Lung microvascular endothelial cell (primary cell): ENCODE data around the gene SLC66A2. TPM values are rescaled to one million over a fixed set of nuclear protein-coding genes. Genes with fewer than 3 reads are reported as not detected.
"Not testable (repeated sequence)": the region's sequence is repeated elsewhere in the genome, so short reads cannot be mapped to it uniquely, and the experiment has no call there.

ENCODE experiments used
- DNase-seq, 2 donors: peaks; one replicate each; pipeline versions ENCODE4 v3.0.0 to v3.0.0-alpha.2; 2010; ENCODE audit warnings: low read depth in 2 of 2
- total RNA-seq: library from RNA; depleted of rRNA; stranded (reverse); fragments of >200 nt; gene quantifications from 2 replicates; pipeline ENCODE4 v1.2.1, GENCODE V29; 2014

SLC66A2 gene
- total RNA-seq, 1 donor from 2014 or later, result 33.1 TPM

DNA sequence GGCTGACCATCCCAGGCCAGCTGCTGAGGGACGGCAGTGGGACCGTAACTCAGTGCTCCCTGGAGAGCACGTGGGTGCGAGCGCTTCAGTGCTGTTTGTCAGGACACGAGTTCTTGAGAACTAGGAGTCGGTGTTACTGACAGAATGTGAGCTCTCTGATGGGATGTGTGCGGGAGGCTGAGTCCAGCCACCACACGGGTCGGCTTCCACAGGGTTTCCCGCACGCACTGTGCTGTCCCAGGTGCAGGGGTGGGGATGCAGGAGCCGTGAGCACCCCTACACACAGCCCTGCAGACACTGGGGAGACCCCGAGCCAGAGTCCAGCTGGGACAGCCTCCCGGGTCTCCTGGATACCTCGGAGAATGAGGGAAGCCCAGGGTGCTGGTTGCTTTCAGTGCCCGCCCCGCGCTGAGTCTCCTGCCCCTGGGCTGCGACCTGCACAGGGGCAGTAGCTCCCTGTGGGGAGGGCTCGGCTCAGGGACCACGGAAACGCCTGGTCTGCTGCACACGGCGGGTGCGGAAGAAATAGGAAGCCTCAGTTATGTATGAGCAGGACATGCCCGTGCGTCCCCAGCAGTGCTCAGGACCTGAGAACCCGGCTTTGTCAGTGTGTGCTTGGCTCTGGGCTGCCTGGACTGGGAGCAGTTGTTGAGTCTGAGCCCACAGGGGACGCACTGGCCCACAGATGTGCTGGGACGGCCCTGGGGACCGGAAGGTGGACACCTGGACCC is 82.5 kb downstream of the SLC66A2 start:
- no peak for DNase-seq

DNA sequence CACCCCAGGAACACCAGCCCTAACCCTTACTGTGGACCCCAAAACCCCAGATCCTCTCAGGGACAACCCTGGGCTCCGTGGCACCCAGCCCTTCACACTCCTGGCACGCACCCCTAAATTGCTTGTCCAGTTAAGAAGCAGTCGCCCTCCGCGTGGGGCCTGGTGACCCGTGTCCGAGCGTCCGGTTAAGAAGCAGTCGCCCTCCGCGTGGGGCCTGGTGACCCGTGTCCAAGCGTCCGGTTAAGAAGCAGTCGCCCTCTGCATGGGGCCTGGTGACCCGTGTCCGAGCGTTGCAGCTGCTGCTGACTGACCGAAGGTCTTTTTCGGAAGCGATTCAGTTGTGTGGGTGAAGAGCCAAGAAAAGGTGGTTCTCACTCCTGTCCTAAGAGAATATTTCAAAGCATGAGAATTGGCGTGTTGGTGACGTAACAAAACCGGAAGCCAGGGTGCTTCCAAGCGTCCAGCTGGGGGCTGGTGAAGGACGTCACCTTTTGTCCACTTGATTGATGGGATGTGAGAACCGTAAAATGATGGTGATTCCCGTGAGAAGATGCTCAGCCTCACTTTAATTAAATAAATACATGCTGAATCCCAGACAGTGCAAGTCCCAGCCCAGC is 83.2 kb downstream of the SLC66A2 start:
- DNase-seq, result no peak

DNA sequence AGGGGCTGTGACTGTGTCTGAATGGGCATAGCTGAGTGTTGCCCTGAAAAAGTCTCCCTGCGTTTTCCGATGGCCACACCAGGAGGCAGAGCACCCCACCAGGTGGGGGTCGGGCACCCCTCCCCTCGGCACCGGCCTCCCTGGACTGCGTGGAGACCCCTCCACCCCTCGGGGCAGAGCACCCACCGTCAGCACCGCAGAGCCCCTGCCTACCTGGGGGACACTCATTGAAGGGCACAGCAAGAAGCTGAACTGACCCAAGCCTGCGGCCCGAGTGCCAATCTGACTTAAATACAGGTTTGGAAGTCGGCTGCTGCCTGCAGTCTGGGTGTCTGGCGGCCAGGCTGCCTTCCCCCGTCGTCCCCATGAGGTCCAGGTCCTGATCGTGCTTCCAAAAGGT is 83.8 kb downstream of the SLC66A2 start:
- no peak for DNase-seq

DNA sequence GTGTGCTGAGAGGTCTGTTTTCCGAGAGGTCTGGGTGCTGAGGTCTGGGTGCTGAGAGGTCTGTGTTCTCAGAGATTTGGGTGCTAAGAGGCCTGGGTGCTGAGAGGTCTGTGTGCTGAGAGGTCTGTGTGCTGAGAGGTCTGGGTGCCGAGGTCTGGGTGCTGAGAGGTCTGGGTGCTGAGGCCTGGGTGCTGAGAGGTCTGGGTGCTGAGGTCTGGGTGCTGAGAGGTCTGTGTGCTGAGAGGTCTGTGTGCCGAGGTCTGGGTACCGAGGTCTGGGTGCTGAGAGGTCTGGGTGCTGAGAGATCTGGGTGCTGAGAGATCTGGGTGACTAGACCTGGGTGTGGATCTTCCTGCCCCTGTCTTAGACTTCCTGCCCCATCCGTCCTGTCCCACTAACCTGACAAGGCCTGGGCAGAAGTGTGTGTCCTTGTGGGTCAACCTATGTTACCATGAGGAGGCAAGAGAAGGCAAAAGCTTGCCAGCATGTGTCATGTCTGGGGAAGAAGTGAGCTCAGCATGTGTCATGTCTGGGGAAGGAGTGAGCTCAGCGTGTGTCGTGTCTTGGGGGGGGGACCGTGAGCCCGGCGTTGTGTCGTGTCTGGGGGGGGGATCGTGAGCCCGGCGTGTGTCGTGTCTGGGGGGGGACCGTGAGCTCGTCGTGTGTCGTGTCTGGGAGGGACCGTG is 84.4 kb downstream of the SLC66A2 start:
- DNase-seq, result peak in 1 of 2 donors; percentile 12

DNA sequence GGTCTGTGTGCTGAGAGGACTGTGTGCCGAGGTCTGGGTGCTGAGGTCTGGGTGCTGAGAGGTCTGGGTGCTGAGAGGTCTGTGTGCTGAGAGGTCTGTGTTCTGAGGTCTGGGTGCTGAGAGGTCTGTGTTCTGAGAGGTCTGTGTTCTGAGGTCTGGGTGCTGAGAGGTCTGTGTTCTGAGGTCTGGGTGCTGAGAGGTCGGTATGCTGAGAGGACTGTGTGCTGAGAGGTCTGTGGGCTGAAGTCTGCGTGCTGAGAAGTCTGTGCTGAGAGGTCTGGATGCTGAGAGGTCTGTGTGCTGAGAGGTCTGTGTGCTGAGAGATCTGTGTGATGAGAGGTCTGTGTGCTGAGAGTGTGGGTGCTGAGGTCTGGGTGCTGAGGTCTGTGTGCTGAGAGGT is 85.5 kb downstream of the SLC66A2 start:
- DNase-seq, result not testable (repeated sequence)

DNA sequence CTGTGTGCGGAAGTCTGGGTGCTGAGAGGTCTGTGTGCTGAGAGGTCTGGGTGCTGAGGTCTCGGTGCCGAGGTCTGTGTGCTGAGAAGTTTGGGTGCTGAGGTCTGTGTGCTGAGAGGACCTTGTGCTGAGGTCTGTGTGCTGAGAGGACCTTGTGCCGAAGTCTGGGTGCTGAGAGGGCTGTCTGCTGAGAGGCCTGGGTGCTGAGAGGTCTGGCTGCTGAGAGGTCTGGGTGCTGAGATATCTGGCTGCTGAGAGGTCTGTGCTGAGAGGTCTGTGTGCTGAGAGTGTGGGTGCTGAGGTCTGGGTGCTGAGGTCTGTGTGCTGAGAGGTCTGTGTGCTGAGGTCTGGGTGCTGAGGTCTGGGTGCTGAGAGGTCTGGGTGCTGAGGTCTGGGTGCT is 86.5 kb downstream of the SLC66A2 start:
- not testable (repeated sequence) for DNase-seq

DNA sequence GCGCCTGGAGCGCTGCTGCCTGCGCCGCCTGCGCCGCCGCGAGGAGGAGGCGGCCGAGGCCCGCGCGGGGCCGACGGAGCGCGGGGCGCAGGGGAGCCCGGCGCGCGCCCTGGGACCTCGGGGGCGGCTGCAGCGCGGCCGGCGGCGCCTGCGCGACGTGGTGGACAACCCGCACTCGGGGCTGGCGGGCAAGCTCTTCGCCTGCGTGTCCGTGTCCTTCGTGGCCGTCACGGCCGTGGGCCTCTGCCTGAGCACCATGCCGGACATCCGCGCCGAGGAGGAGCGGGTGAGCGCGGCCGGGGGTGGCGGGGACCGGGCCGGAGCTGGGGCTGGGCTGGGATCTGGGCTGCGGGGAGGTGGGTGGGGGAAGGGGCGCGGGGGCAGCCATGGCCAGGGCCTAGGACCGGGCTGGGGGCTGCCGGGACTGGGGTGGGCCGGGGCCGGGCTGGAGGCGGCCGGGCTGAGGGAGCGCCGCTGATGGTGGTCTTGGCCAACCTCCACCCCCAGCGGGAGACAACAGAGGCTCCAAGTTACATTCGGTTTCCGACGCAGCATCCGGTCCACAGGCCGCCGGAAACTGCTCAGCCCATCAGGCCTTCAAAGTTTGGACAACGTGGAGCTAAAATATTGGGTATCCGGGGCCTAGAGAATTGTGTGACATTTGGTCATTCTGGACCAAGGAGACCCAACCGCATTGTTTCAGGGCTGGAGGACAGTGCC is 87.3 kb downstream of the SLC66A2 start:
- DNase-seq, result no peak

DNA sequence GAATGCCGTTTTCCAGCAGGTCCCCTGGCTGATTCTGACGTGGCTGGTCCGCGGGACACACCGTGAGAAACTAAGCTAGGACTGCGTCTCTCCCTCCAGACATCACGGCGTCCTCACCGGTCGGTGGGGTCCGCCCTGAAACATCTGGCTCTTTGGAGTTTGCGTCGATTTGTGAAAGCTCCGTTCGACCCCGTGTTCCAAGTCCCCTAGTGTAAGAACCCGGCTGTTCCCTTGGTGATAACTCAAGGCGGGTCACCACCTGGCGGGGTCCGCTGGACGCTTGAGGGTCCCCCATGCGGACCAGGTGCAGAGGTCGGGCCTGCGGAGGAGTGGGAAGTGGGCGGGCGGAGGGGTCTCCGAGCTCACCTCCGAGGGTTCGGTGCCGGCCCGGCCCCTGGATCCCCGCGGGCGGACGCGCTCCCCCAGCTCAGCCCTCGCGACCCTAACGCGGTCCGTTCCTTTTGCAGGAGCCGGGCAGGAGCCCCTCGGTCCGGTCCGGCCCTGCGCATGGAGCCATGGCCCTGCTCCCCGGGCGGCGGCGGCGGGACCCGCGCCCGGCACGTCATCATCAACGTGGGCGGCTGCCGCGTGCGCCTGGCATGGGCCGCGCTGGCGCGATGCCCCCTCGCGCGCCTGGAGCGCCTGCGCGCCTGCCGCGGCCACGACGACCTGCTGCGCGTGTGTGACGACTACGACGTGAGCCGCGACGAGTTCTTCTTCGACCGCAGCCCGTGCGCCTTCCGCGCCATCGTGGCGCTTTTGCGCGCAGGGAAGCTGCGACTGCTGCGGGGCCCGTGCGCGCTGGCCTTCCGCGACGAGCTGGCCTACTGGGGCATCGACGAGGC is 88.1 kb downstream of the SLC66A2 start:
- no peak for DNase-seq

DNA sequence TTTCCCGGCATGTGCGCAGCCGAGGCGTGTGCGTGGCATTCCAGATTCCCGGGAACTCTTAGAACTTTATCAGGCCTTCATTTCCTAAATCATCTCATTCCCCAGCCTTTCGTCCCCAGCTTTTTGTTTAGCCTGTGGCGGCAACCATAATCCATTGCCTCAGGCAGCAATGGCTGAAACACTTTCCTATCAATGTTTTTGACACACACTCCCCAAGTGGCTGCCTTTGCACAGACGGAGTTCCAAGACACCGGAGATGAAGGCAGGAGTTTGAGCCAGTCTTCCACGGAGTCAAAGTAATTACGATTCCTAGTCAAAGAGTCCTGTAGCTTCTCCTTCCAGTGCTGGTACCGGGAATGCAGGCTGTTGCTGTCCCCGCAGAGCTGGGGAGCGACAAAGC is 88.9 kb downstream of the SLC66A2 start:
- no peak for DNase-seq

DNA sequence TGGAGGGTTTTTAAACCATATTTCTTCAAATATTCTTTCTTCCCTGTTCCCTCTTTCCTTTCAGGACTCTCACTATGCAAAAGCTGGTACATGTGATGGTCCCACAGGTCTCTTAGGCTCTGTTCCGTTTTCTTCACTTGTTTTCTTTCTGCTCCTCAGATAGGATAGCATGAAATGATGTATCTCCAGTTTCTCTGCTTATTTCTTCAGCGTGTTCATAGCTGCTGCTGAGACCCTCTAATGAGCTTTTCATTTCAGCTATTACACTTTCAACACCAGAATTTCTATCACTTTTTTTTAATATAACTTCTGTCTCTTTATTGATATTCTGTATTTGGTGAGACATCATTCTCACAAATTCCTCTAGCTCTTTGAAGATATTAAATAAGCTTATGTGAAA is 89.8 kb downstream of the SLC66A2 start:
- DNase-seq, result no peak

DNA sequence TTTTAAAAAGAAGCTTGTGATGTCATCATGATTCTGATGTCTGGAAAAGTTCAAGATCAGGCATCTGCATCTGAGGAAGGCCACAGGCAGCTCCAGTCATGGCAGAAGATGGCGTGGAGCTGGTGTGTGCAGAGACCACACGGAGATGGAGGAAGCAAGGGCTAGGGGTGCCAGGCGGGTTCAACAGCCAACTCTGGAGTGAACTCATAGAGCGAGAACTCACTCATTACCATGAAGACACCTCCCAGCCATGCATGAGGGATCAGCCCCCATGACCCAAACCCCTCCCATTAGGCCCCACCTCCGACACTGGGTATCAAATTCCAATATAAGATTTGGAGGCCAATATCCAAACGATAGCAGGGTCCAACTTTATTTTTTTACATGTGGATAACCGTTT is 92.1 kb downstream of the SLC66A2 start:
- no peak for DNase-seq

DNA sequence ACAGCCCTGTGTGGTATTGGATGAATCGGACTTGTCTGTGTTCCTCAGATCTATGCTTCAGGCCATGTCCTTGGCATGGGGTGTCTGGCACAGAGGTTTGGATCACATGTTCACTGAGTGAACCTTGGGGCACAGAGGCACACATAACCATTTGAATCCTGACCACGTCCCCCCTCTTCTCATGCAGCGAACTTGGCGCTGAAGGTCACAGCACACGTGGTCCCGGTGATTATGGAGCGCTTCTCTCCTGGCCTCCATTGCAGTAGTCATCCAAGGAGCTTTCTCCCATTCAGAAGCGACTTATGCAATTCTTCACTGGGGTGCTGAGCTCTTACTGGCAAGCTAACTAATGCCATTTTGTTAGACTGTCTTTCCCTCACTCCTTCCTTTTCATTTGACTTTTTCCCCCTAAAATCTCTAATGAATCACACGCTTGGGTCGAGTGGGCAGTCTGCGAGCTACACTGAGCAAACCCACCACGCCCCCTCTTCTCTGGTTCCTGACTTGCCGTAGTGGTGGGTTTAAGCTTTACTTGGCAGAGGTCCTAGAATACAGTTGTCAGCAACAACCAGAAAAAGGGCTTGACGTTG is 94.3 kb downstream of the SLC66A2 start:
- DNase-seq, result no peak

DNA sequence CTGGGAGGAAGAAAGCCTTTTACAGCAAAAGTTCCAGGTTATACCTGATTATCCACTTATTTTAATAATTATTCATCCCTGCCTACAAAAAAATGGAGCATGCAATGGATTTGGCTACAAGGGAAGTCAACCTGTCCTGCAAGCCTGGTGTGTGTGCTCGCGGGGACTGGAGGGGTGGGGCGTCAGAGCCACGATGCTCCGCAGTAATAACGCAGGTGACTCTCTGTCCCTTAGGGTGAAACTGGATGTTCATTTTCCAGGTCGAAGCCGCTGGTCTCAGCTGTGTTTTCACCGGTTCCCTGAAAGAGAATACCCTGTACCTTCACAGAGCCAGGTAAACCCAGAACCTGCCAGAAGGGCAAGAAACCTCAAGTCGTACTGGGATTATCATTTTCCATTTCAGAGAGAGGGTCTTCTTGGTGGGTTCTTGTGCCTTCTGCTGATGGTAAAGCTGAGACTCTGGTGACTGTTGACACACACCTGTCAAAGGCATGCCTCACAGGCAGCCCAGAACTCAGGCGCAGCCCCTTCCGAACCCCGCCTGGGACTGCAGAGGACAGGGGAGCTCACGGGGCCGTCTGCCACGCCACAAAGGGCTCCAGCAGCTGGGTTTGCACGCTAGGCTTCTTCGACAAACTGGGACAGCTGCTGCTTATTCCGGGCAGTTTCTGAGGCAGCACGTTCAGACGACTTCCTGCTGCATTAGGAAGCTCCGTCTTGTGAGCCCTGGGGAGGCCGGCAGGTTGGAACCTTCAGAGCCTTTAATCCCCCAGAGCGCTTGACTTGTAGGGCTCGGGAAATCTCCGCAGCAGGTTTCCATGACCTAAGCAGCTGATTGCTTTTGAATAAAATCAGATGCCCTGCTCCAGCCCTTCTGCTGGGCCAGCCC is 95.1 kb downstream of the SLC66A2 start:
- DNase-seq, result no peak

DNA sequence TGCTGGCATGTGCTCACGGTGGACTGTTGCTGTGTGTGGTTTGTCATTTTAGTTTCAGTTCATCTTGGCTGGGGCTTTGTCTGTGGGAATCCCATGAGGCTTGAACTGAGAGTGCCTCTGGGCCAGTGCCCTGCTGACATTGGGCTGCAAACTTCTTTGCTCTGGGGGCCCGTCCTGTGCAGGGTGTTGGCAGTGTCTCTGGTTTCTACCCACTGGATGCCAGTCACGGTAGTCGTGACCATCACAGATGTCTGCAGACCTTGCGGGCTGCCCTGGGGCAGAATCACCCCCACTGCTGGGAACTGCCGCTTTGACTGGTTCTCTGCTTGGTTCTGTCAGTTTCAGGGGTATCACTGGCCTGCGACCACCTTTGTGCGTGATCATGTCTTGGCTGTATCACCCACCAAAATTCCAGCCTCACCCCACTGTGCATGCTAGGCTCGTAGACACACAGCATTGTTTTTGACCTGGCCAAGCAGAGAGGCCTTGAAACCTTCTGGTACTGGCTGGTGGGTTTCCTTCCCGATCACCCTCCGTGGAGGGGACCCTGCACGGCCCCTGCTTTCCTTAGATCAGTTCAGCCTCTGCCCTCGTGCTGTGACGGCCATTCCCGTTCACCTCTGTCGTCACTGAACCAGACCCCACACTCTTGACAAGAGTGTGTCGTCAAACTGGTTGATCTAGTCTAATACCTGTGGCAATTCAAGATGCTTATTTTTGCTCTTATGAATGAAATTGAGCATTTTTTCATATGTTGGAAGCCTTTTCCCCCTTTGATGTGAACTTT is 96.1 kb downstream of the SLC66A2 start:
- no peak for DNase-seq

DNA sequence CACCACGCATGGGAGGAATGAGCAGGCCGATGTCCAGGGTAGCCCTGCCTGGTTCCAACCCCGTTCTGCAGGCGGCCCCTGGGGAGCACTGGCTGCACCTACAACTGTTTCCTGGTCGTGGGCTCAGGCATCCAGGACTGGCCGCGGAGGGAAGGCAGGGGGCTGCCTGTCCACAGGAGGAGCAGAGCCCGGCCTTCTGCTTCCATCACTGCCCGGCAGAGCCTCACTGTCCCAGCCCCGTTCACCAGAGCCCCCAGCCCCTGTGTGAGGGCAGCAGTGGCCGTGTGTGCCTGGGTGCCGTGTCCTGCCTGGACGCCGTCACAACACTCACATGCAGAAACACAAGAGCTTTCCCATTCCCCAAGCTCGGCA is 97.5 kb downstream of the SLC66A2 start:
- DNase-seq, result no peak

DNA sequence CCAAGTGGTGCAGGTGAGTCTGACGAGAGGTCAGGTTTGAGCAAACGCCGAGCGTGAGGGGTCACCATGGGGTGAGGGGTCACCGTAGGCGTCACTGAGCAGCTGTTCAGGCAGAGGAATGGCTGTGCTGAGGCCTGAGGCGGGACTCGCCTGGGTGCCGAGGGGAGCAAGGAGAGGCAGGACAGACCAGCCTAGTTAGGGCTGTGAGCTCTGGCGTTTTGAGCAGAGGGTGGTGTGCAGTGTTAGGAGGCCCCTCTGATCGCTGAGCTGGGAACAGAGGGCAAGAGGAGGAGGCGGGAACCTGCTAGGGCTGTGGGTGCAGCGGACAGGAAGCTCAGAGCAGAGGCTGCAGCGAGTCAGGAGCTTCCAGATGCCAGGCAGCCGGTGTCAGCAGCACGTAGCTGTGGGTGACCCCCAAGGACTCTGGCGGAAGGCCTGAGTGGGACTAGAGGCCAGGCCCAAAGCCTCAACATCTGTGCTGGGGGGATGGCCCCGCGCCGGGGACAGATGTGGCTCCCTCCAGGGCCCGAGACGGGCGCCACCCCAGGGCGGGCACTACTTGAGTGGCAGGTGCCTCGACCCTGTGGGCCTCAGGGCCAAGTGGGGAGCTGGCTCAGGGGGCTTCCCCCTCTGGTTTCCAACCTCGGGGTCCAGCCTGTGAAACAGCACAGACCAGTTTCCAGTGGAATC is 98.0 kb downstream of the SLC66A2 start:
- DNase-seq, result no peak

DNA sequence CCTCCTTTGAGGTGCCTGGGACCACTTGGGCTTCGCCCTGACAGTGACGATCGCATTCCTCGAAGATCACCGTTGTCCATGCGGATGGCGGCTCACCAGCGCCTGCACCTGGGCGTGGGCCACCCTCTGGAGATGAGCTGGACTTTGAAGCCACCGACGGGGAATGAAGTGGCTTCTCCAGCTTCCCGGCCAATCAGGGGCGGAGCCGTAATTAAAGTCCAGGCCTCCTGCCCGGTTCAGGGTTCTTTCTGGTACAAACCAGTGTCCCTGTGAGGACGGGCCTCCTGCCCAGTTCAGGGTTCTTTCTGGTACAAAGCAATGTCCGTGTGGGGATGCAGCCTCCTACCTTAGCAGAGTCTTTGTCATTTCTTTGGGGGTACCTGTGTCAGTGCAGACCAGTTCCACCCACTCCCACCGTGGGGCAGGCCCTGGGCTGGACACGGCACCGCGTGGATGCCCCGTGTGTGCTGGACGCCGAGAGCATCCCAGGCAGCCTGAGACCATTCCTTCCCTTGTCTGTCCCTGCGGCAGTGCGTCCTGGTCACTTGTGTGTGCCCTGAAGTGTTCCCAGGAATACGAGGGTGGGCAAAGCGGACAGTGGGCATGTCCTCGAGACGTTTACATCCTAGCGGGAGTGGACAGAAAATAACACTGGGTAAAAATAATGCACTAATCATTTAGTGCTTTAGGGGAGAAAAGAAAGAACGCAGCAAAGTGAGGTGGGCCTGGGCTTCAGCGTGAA is 98.7 kb downstream of the SLC66A2 start:
- DNase-seq, result no peak
